Kidney glomerular epithelial cell (primary cell): Measurements from ENCODE around the gene SCFD2.
"Not testable (repeated sequence)": the region's sequence is repeated elsewhere in the genome, so short reads cannot be mapped to it uniquely, and the experiment has no call there.

Experiments
- DNase-seq: peaks from one replicate; lab custom pipeline; 2025; lab: John Stamatoyannopoulos, UW

The SCFD2 gene

GRCh38 chr4:53139256-53139655 lies 226.6 kb downstream of the SCFD2 start:
- DNase-seq: not testable (repeated sequence)

GRCh38 chr4:53137468-53137867 lies 228.4 kb downstream of the SCFD2 start:
- DNase-seq: no peak

GRCh38 chr4:53136954-53137353 lies 228.9 kb downstream of the SCFD2 start:
- DNase-seq: no peak

- no peak for DNase-seq
Observed at GRCh38 chr4:53132132-53132891, 233.5 kb downstream of the SCFD2 start.

GRCh38 chr4:53131562-53131925 lies 234.3 kb downstream of the SCFD2 start:
- no peak for DNase-seq

- DNase-seq: no peak
Observed at GRCh38 chr4:53130896-53131561, 234.8 kb downstream of the SCFD2 start.

DNA sequence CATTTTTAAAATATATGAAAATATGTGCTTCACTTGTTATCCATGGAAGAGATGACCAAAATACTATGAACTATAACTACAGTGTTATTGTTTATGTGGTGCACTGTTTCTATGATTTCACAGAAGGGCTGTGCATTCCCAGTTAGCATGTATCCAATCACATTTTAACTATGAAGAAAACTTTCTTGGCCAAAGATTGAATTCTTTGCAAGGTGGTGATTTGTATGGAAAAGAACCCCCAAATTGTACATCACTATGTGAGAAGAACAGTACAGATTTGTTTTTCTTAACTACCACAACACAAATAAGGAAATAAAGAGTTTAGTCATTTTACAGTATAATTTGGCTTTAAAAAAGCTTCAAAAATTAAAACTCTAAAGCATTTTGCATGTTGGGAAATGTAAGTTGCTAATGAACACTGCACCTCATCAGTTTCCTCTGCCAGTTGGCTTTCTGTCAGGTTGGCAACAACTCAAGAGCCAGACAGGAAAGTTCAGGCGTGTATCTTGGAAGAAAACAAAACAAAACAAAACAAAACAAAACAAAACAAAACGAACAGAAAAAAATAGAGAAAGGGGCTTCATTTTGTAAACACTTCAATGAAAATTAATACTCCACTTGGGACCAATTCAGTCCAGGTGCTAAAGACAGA lies 237.0 kb downstream of the SCFD2 start:
- DNase-seq: no peak

DNA sequence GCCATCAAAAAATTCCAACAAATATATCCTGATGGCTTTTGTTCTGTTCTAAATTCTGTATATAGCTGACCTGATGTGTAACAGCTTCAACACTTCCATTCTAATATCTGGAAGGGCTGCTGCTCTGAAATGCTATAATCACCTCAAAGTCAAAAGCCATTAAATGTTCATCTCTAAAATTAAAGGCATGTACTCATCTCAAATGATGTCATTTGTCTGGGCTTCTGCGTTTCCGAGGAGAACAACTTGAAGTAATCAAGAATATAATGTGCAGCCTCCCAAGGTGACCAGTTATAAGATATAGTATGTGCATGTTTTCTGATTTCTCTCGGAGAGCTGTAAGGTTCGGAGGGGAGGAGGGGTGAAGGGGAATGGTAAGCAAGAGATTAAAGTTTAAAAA lies 237.6 kb downstream of the SCFD2 start:
- no peak for DNase-seq

- no peak for DNase-seq
Observed at GRCh38 chr4:53127365-53127764, 238.5 kb downstream of the SCFD2 start.

DNA sequence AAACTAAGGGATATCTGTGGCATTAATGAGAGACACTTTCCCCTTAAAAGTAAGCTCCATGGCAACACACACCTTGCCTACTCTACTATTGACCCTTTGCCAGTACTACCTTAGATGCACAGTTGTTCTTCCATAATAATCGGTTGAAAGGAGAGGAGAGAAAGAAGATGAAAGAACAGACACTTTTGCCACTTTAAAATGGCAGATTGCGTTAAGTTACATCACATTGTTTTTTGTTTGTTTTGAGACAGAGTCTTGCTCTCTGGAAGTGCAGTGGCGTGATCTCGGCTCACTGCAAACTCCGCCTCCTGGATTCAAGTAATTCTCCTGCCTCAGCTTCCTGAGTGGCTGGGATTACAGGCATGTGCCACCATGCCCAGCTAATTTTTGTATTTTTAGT lies 239.8 kb downstream of the SCFD2 start:
- DNase-seq: no peak

- no peak for DNase-seq
Observed at GRCh38 chr4:53123819-53124218, 242.0 kb downstream of the SCFD2 start.

GRCh38 chr4:53123171-53123570 lies 242.7 kb downstream of the SCFD2 start:
- no peak for DNase-seq

- no peak for DNase-seq
Observed at GRCh38 chr4:53122280-53123116, 243.4 kb downstream of the SCFD2 start.

- no peak for DNase-seq
Observed at GRCh38 chr4:53121264-53121865, 244.5 kb downstream of the SCFD2 start.

DNA sequence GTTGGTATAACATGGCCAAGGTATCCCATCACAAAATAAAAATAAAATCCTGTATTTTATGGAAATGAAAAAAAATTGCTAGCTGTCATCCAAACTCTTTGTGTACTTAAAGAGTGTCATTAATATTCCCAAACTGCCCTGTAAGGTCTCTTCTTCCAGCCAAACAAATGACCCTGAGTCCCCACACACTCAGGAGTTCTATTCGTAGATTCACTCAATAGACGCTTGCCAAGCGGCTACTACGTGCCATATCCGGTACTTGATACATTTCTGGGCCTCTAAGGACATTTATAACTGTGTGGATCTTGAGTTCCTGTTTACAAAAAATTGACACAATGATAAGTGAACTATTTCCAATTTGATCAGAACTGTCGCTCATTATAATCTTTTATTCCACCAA lies 245.1 kb downstream of the SCFD2 start:
- no peak for DNase-seq

- peak; percentile 53 for DNase-seq
Observed at GRCh38 chr4:53119680-53120079, 246.2 kb downstream of the SCFD2 start.

GRCh38 chr4:53118676-53119075 lies 247.2 kb downstream of the SCFD2 start:
- no peak for DNase-seq

DNA sequence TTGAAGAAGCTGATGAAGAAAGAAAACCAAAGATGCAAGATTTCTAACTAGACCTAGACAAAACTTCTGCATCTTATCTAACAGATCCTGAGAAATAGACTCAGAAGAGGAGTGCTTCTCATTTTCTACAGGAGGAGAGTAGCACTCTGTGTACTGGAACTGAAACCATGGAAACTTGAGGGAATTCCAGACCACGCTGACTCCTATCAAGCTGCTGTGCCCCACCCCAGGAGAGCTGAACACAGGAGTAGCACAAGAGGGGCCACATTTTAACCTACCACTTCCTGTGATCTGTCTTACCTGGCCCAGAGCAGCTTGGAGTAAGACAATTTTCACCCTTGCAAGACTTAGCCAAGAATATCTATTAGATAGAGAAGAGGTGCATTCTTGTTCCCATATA lies 248.9 kb downstream of the SCFD2 start:
- DNase-seq: no peak

- DNase-seq: no peak
Observed at GRCh38 chr4:53113431-53114225, 252.2 kb downstream of the SCFD2 start.

DNA sequence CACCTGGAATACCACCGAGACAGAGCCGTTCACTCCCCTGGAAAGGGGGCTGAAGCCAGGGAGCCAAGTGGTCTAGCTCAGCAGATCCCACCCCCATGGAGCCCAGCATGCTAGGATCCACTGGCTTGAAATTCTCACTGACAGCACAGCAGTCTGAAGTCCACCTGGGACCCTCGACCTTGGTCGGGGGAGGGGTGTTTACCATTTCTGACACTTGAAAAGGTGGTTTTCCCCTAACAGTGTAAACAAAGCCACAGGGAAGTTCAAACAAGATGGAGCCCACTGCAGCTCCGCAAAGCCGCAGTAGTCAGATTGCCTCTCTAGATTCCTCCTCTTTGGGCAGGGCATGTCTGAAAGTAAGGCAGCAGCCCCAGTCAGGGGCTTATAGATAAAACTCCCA lies 260.5 kb downstream of the SCFD2 start:
- no peak for DNase-seq

DNA sequence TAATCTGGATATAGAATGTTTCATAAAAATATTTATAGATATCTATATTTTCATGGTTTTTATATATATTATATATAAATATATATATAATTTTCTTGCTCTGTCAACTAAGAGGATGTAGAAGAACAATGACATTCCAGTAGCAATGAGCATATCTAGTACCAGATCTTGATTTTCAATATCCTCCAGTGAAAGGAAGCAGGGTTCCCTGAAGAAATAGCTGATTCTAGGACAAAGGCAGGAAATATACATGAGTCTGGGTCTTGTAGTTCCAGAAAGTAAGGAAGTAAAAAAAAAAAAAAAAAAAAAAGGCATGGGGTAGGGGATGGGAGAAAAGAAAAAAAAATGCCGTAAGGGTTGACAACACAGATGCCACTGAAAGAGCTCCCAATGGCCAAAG lies 262.4 kb downstream of the SCFD2 start:
- DNase-seq: no peak
